HepG2 (cell line): ENCODE measurements around the gene RHOBTB3. TPM values are rescaled to one million over a fixed set of nuclear protein-coding genes. Genes with fewer than 3 reads are reported as not detected.

ENCODE experiments used
- ESRRA ChIP-seq: sonication (generic); formaldehyde crosslinking; IDR thresholded peaks from 2 replicates; pipeline ENCODE4 v1.5.1; 2020; ENCODE audit warnings: mild to moderate bottlenecking, low read depth, missing genetic modification reagents
- MIXL1 ChIP-seq: IDR thresholded peaks from 2 replicates; pipeline ENCODE4 v1.6.1; 2016
- MZF1 ChIP-seq: sonication (generic); formaldehyde crosslinking; IDR thresholded peaks from 2 replicates; pipeline ENCODE4 v1.8.1; 2023; ENCODE audit warnings: mild to moderate bottlenecking, missing genetic modification reagents, borderline replicate concordance
- NR3C1 ChIP-seq: sonication (generic); formaldehyde crosslinking; IDR thresholded peaks from 2 replicates; pipeline ENCODE4 v1.4.0; 2020; ENCODE audit warnings: missing genetic modification reagents
- PCBP1 ChIP-seq: fragments of 200-400 bp; formaldehyde crosslinking; IDR thresholded peaks from 2 replicates; pipeline ENCODE4 v1.6.1; 2017; ENCODE audit warnings: mild to moderate bottlenecking, low read depth, low read length, borderline replicate concordance
- POGZ ChIP-seq: sonication (generic); formaldehyde crosslinking; IDR thresholded peaks from 2 replicates; pipeline ENCODE4 v1.4.0; 2020; ENCODE audit warnings: mild to moderate bottlenecking, missing genetic modification reagents
- POLR2A ChIP-seq, 2 experiments: IDR thresholded peaks; 2 replicates each; pipeline ENCODE4 v1.6.1; 2011; ENCODE audit warnings: low read depth in 2 of 2, low read length in 2 of 2, mild to moderate bottlenecking in 1 of 2, moderate library complexity in 1 of 2; ENCODE audit not compliant: insufficient read depth in 1 of 2
- PRDM10 ChIP-seq: sonication (generic); formaldehyde crosslinking; IDR thresholded peaks from 2 replicates; pipeline ENCODE4 v1.4.0; 2020; ENCODE audit warnings: low read depth, missing genetic modification reagents
- SOX5 ChIP-seq: IDR thresholded peaks from 2 replicates; pipeline ENCODE4 v1.6.1; 2016; ENCODE audit warnings: borderline replicate concordance
- TBX3 ChIP-seq: fragments of 450-650 bp; IDR thresholded peaks from 2 replicates; pipeline ENCODE4 v1.6.1; 2017; ENCODE audit warnings: antibody characterized with exemption, mild to moderate bottlenecking, inconsistent platforms, borderline replicate concordance
- ZBTB10 ChIP-seq: sonication (generic); formaldehyde crosslinking; IDR thresholded peaks from 2 replicates; pipeline ENCODE4 v1.4.0; 2020; ENCODE audit warnings: missing genetic modification reagents, borderline replicate concordance
- ZBTB21 ChIP-seq: sonication (generic); formaldehyde crosslinking; IDR thresholded peaks from 2 replicates; pipeline ENCODE4 v1.4.0; 2020; ENCODE audit warnings: missing genetic modification reagents
- ZFX ChIP-seq: sonication (generic); formaldehyde crosslinking; IDR thresholded peaks from 2 replicates; pipeline ENCODE4 v1.4.0; 2020; ENCODE audit warnings: mild to moderate bottlenecking, low read depth, missing genetic modification reagents, moderate library complexity
- ZFYVE20 ChIP-seq: sonication (generic); formaldehyde crosslinking; IDR thresholded peaks from 2 replicates; pipeline ENCODE4 v1.8.0; 2023; ENCODE audit warnings: low read depth, mild to moderate bottlenecking, moderate library complexity, missing genetic modification reagents, borderline replicate concordance
- ZNF136 ChIP-seq: sonication (generic); formaldehyde crosslinking; IDR thresholded peaks from 2 replicates; pipeline ENCODE4 v1.8.1; 2022; ENCODE audit warnings: low read depth, mild to moderate bottlenecking, moderate library complexity, missing genetic modification reagents
- ZNF33B ChIP-seq: sonication (generic); formaldehyde crosslinking; IDR thresholded peaks from 2 replicates; pipeline ENCODE4 v1.5.1; 2020; ENCODE audit warnings: mild to moderate bottlenecking, missing genetic modification reagents
- ZNF614 ChIP-seq: IDR thresholded peaks from 2 replicates; pipeline ENCODE4 v1.6.1; 2018; ENCODE audit warnings: missing biosample characterization, missing genetic modification reagents, inconsistent platforms, borderline replicate concordance
- ZNF737 ChIP-seq: sonication (generic); formaldehyde crosslinking; IDR thresholded peaks from 2 replicates; pipeline ENCODE4 v1.5.0; 2020; ENCODE audit warnings: missing genetic modification reagents, mild to moderate bottlenecking, borderline replicate concordance
- polyA plus RNA-seq, 8 experiments: library from polyadenylated mRNA; depleted of rRNA in 3 of 8; stranded (reverse) in 7 of 8; unstranded in 1 of 8; fragments of >200 nt; fragmentation: Illumina TruSeq in 4 of 8; extraction: Trizol in 4 of 8; gene quantifications; 2 replicates each; pipeline versions ENCODE4 v1.2.1 to v1.2.3, GENCODE V29; 2011 to 2016; ENCODE audit warnings: low read depth in 4 of 8, missing spikeins in 1 of 8, mixed read lengths in 1 of 8; ENCODE audit not compliant: insufficient read depth in 1 of 8
- total RNA-seq, 5 experiments: library from RNA; depleted of rRNA; stranded (reverse); fragments of >200 nt; fragmentation: Illumina TruSeq; extraction: Trizol; gene quantifications; 2 replicates each; pipeline ENCODE4 v1.2.3, GENCODE V29; 2016; ENCODE audit warnings: low read depth in 1 of 5
- TF ChIP-seq, protein P1 (sequence below): sonication (generic); formaldehyde crosslinking; IDR thresholded peaks from 2 replicates; pipeline ENCODE4 v1.5.0; 2020; ENCODE audit warnings: mild to moderate bottlenecking, missing genetic modification reagents, borderline replicate concordance
- TF ChIP-seq, protein P2 (sequence below): sonication (generic); formaldehyde crosslinking; IDR thresholded peaks from 2 replicates; pipeline ENCODE4 v1.4.0; 2020; ENCODE audit warnings: missing genetic modification reagents, borderline replicate concordance

RHOBTB3 gene
- total and polyA plus RNA-seq, 2 of the 13 experiments (the other 11 are each of a cell fraction or from before 2014, with no cell fraction given): 31.6 to 35.4 TPM

- TF ChIP-seq PRDM10 (no peak), TBX3 (no peak), MIXL1 (no peak), ZNF614 (CRISPR knock-in tag) (peak; percentile 36; the same call in 1 of the 2 replicates), ZBTB10 (no peak), POGZ (CRISPR knock-in tag) (no peak), SOX5 (CRISPR knock-in tag) (no peak), ESRRA (CRISPR knock-in tag) (no peak), MZF1 (CRISPR knock-in tag) (no peak), ZFYVE20 (CRISPR knock-in tag) (no peak), ZNF33B (CRISPR knock-in tag) (no peak), ZFX (CRISPR knock-in tag) (no peak), NR3C1 (CRISPR knock-in tag) (no peak), ZNF737 (CRISPR knock-in tag) (no peak), POLR2A (IDR thresholded peaks at IDR 0.05; ENCODE audit: insufficient read depth in 1 of 2, low read depth in 2 of 2, low read length in 2 of 2) (peak; percentile 82 to 95), PCBP1 (no peak), ZNF136 (no peak), ZBTB21 (CRISPR knock-in tag) (no peak)
- TF ChIP-seq, protein P1, sequence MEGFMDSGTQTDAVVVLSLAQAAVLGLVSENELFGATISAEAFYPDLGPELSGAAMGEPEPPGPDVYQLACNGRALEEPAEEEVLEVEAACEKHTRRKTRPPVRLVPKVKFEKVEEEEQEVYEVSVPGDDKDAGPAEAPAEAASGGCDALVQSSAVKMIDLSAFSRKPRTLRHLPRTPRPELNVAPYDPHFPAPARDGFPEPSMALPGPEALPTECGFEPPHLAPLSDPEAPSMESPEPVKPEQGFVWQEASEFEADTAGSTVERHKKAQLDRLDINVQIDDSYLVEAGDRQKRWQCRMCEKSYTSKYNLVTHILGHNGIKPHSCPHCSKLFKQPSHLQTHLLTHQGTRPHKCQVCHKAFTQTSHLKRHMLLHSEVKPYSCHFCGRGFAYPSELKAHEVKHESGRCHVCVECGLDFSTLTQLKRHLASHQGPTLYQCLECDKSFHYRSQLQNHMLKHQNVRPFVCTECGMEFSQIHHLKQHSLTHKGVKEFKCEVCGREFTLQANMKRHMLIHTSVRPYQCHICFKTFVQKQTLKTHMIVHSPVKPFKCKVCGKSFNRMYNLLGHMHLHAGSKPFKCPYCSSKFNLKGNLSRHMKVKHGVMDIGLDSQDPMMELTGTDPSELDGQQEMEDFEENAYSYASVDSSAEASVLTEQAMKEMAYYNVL: no peak
- TF ChIP-seq, protein P2, sequence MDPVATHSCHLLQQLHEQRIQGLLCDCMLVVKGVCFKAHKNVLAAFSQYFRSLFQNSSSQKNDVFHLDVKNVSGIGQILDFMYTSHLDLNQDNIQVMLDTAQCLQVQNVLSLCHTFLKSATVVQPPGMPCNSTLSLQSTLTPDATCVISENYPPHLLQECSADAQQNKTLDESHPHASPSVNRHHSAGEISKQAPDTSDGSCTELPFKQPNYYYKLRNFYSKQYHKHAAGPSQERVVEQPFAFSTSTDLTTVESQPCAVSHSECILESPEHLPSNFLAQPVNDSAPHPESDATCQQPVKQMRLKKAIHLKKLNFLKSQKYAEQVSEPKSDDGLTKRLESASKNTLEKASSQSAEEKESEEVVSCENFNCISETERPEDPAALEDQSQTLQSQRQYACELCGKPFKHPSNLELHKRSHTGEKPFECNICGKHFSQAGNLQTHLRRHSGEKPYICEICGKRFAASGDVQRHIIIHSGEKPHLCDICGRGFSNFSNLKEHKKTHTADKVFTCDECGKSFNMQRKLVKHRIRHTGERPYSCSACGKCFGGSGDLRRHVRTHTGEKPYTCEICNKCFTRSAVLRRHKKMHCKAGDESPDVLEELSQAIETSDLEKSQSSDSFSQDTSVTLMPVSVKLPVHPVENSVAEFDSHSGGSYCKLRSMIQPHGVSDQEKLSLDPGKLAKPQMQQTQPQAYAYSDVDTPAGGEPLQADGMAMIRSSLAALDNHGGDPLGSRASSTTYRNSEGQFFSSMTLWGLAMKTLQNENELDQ (CRISPR knock-in tag): no peak
Measured at GRCh38 chr5:95822542-95823181, 91.5 kb downstream of the RHOBTB3 start, which contains the start of gene GLRX (continued).
